T-helper 9 cell (primary cell): ENCODE results near the gene CCR5AS.
"Not testable (repeated sequence)": the region's sequence is repeated elsewhere in the genome, so short reads cannot be mapped to it uniquely, and the experiment has no call there.

Experiments used
- DNase-seq: peaks from one replicate; pipeline ENCODE4 v3.0.0-alpha.2; 2020

Gene CCR5AS

GRCh38 chr3:46401579-46401978 lies 5.3 kb downstream of the CCR5AS start:
- DNase-seq, result no peak

- no peak for DNase-seq
Observed at GRCh38 chr3:46400846-46401245, 6.0 kb downstream of the CCR5AS start.

- no peak for DNase-seq
Observed at GRCh38 chr3:46400000-46400734, 6.7 kb downstream of the CCR5AS start.

- no peak for DNase-seq
Observed at GRCh38 chr3:46399557-46399956, 7.3 kb downstream of the CCR5AS start.

GRCh38 chr3:46399098-46399497 lies 7.8 kb downstream of the CCR5AS start:
- DNase-seq, result no peak

GRCh38 chr3:46398186-46398955 lies 8.5 kb downstream of the CCR5AS start:
- DNase-seq, result no peak

- no peak for DNase-seq
Observed at GRCh38 chr3:46397111-46397510, 9.8 kb downstream of the CCR5AS start.

GRCh38 chr3:46395766-46396530 lies 10.9 kb downstream of the CCR5AS start:
- no peak for DNase-seq

- no peak for DNase-seq
Observed at GRCh38 chr3:46395210-46395661, 11.6 kb downstream of the CCR5AS start.

GRCh38 chr3:46393554-46394434 lies 13.1 kb downstream of the CCR5AS start:
- no peak for DNase-seq

- no peak for DNase-seq
Observed at GRCh38 chr3:46393011-46393410, 13.9 kb downstream of the CCR5AS start.

GRCh38 chr3:46391526-46391925 lies 15.3 kb downstream of the CCR5AS start:
- DNase-seq, result not testable (repeated sequence)

GRCh38 chr3:46389306-46389705 lies 17.6 kb downstream of the CCR5AS start:
- no peak for DNase-seq

- not testable (repeated sequence) for DNase-seq
Observed at GRCh38 chr3:46388847-46389246, 18.0 kb downstream of the CCR5AS start.

- DNase-seq, result no peak
Observed at GRCh38 chr3:46386205-46386604, 20.7 kb downstream of the CCR5AS start.

GRCh38 chr3:46383951-46384330 lies 22.9 kb downstream of the CCR5AS start:
- no peak for DNase-seq

GRCh38 chr3:46383211-46383950 lies 23.5 kb downstream of the CCR5AS start:
- DNase-seq, result no peak

- DNase-seq, result no peak
Observed at GRCh38 chr3:46381625-46382024, 25.2 kb downstream of the CCR5AS start.

GRCh38 chr3:46380471-46381221 lies 26.2 kb downstream of the CCR5AS start:
- DNase-seq, result no peak

- DNase-seq, result peak; percentile 50
Observed at GRCh38 chr3:46378426-46378942, 28.4 kb downstream of the CCR5AS start.

- DNase-seq, result no peak
Observed at GRCh38 chr3:46375814-46376213, 31.1 kb downstream of the CCR5AS start.
